HCT116 (cell line): Measurements from ENCODE around the gene TAF10. TPM values are rescaled to one million over a fixed set of nuclear protein-coding genes. Genes with fewer than 3 reads are reported as not detected.

Experiments
- ATAC-seq: fragments of 200-7000 bp; cut with Tn5 transposase; 2 replicates; pipeline ENCODE4 v1.9.1; 2020; ENCODE audit warnings: mild to moderate bottlenecking, moderate library complexity
- BruUV-seq: library from RNA; stranded (reverse); fragments of 400-500 nt; replicated peaks from 2 replicates; lab custom pipeline; 2021; lab: Mats Ljungman, UMichigan
- CTCF ChIA-PET: fragments of 300-600 bp; sonication (Branson Sonifier 250); formaldehyde crosslinking; loops from one replicate; lab custom pipeline; 2021; ENCODE audit warnings: antibody characterized with exemption; lab: Charles Lee
- POLR2A ChIA-PET: fragments of 300-600, 350-600 bp; sonication (Branson Sonifier 250); formaldehyde crosslinking; loops from one replicate; lab custom pipeline; 2021; ENCODE audit warnings: antibody characterized with exemption; lab: Charles Lee
- RAD21 ChIA-PET, 2 experiments: fragments of 300-600 bp; sonication (Branson Sonifier 250); formaldehyde crosslinking; loops; one replicate each; lab custom pipeline; 2023; ENCODE audit warnings: low total read pairs in 2 of 2; ENCODE audit not compliant: uncharacterized antibody in 2 of 2, unreplicated experiment in 2 of 2, low non-redundant PET in 1 of 2; lab: Charles Lee
- DNase-seq: peaks from one replicate; pipeline ENCODE4 v3.0.0-alpha.2; 2010; ENCODE audit warnings: low read depth, low spot score
- H2AFZ ChIP-seq: fragments of 200-600 bp; shearing (Covaris generic), sonication (generic); 2 replicates; pipeline ENCODE4 v1.6.1; 2017; ENCODE audit warnings: low read depth, mixed run types, mixed read lengths, antibody characterized with exemption, low read length; ENCODE audit not compliant: poor library complexity, severe bottlenecking
- H3K27ac ChIP-seq: 2 replicates; pipeline ENCODE4 v1.5.1; 2012; ENCODE audit warnings: low read depth, low read length
- H3K27me3 ChIP-seq: fragments of 200-600 bp; sonication (generic); 2 replicates; pipeline ENCODE4 v1.6.1; 2016; ENCODE audit warnings: mixed run types, low read length, mixed read lengths; ENCODE audit not compliant: insufficient read depth
- H3K36me3 ChIP-seq, 2 experiments: fragments of 200-500 bp in 1 of 2; fragments of 200-600 bp in 1 of 2; sonication (Bioruptor generic) in 1 of 2; sonication (generic) in 1 of 2; 2 replicates each; pipeline versions ENCODE4 v1.5.1 to v1.6.1; 2014 to 2016; ENCODE audit warnings: low read length in 2 of 2, inconsistent platforms in 1 of 2, mixed read lengths in 1 of 2, mixed run types in 1 of 2; ENCODE audit not compliant: insufficient read depth in 2 of 2, control insufficient read depth in 1 of 2
- H3K4me1 ChIP-seq, 2 experiments: fragments of 200-600 bp in 1 of 2; sonication (generic) in 1 of 2; 2 replicates each; pipeline versions ENCODE4 v1.5.1 to v1.6.1; 2012 to 2017; ENCODE audit warnings: low read length in 2 of 2, inconsistent platforms in 1 of 2, mild to moderate bottlenecking in 1 of 2, mixed read lengths in 1 of 2, mixed run types in 1 of 2, moderate library complexity in 1 of 2; ENCODE audit not compliant: insufficient read depth in 2 of 2, control insufficient read depth in 1 of 2
- H3K4me2 ChIP-seq: fragments of 200-600 bp; sonication (generic); 2 replicates; pipeline ENCODE4 v1.6.1; 2017; ENCODE audit warnings: mixed run types, low read length, mixed read lengths
- H3K4me3 ChIP-seq, 2 experiments: fragments of 200-600 bp in 1 of 2; sonication (generic) in 1 of 2; replicated peaks in 1 of 2; 2 replicates each; pipeline ENCODE4 v1.5.1; 2011 to 2016; ENCODE audit warnings: low read length in 2 of 2, control low read depth in 1 of 2, low read depth in 1 of 2, mild to moderate bottlenecking in 1 of 2, mixed read lengths in 1 of 2, mixed run types in 1 of 2
- H3K79me2 ChIP-seq: fragments of 200-600 bp; sonication (generic); 2 replicates; pipeline ENCODE4 v1.6.1; 2017; ENCODE audit warnings: mild to moderate bottlenecking, mixed run types, low read length, moderate library complexity, mixed read lengths; ENCODE audit not compliant: insufficient read depth
- H3K9ac ChIP-seq: fragments of 200-600 bp; sonication (generic); 2 replicates; pipeline ENCODE4 v1.6.1; 2016; ENCODE audit warnings: low read length, mixed read lengths
- H3K9me2 ChIP-seq: fragments of 200-600 bp; sonication (generic), shearing (Covaris generic); 2 replicates; pipeline ENCODE4 v1.6.1; 2017; ENCODE audit warnings: mixed run types, mild to moderate bottlenecking, moderate library complexity; ENCODE audit not compliant: insufficient read depth
- H3K9me3 ChIP-seq, 2 experiments: fragments of 200-500 bp in 1 of 2; fragments of 200-600 bp in 1 of 2; sonication (Bioruptor generic) in 1 of 2; sonication (generic) in 1 of 2; 2 replicates each; pipeline ENCODE4 v1.6.1; 2014 to 2017; ENCODE audit warnings: low read length in 2 of 2, mixed read lengths in 2 of 2, inconsistent platforms in 1 of 2, low read depth in 1 of 2, mild to moderate bottlenecking in 1 of 2, mixed run types in 1 of 2, moderate library complexity in 1 of 2; ENCODE audit not compliant: control insufficient read depth in 1 of 2, insufficient read depth in 1 of 2
- H4K20me1 ChIP-seq: fragments of 200-600 bp; sonication (generic), shearing (Covaris generic); 2 replicates; pipeline ENCODE4 v1.6.1; 2017; ENCODE audit warnings: mixed run types, mild to moderate bottlenecking, moderate library complexity; ENCODE audit not compliant: insufficient read depth
- CBX3 ChIP-seq: IDR thresholded peaks from 2 replicates; pipeline ENCODE4 v1.6.1; 2012; ENCODE audit warnings: low read depth
- CEBPB ChIP-seq: IDR thresholded peaks from 2 replicates; pipeline ENCODE4 v1.6.1; 2012; ENCODE audit warnings: low read depth
- EGR1 ChIP-seq: IDR thresholded peaks from 2 replicates; pipeline ENCODE4 v1.6.1; 2012; ENCODE audit warnings: low read depth
- ELF1 ChIP-seq: IDR thresholded peaks from 2 replicates; pipeline ENCODE4 v1.6.1; 2012; ENCODE audit warnings: low read depth, borderline replicate concordance
- EZH2 ChIP-seq: fragments of 200-600 bp; sonication (generic); IDR thresholded peaks from 2 replicates; pipeline ENCODE4 v1.6.1; 2017; ENCODE audit warnings: antibody characterized with exemption, mixed run types
- EZH2phosphoT487 ChIP-seq: fragments of 200-600 bp; IDR thresholded peaks from 2 replicates; pipeline ENCODE4 v1.6.1; 2018; ENCODE audit warnings: antibody characterized with exemption, borderline replicate concordance
- FOSL1 ChIP-seq: IDR thresholded peaks from 2 replicates; pipeline ENCODE4 v1.6.1; 2012; ENCODE audit warnings: low read depth
- MAX ChIP-seq: IDR thresholded peaks from 2 replicates; pipeline ENCODE4 v1.6.1; 2012
- POLR2A ChIP-seq: IDR thresholded peaks from 2 replicates; pipeline ENCODE4 v1.7.0; 2011; ENCODE audit warnings: borderline replicate concordance; ENCODE audit not compliant: insufficient read depth, insufficient read length; ENCODE audit errors: extremely low read depth
- POLR2AphosphoS5 ChIP-seq: IDR thresholded peaks from 2 replicates; pipeline ENCODE4 v1.6.1; 2011; ENCODE audit warnings: mild to moderate bottlenecking, low read depth, low read length, moderate library complexity
- RAD21 ChIP-seq: IDR thresholded peaks from 2 replicates; pipeline ENCODE4 v1.6.1; 2012; ENCODE audit warnings: low read depth, mild to moderate bottlenecking
- SIN3A ChIP-seq: IDR thresholded peaks from 2 replicates; pipeline ENCODE4 v1.6.1; 2012; ENCODE audit warnings: low read depth
- SP1 ChIP-seq: IDR thresholded peaks from 2 replicates; pipeline ENCODE4 v1.6.1; 2012; ENCODE audit warnings: low read depth
- TCF7L2 ChIP-seq: IDR thresholded peaks from 2 replicates; pipeline ENCODE4 v1.7.0; 2011; ENCODE audit warnings: borderline replicate concordance, inconsistent platforms; ENCODE audit not compliant: insufficient read depth, insufficient read length; ENCODE audit errors: extremely low read depth
- YY1 ChIP-seq: IDR thresholded peaks from 2 replicates; pipeline ENCODE4 v1.6.1; 2011; ENCODE audit warnings: low read length, low read depth, moderate library complexity, mild to moderate bottlenecking; ENCODE audit not compliant: insufficient replicate concordance; ENCODE audit errors: extremely low read depth
- ZBTB33 ChIP-seq: IDR thresholded peaks from 2 replicates; pipeline ENCODE4 v1.6.1; 2011; ENCODE audit warnings: mild to moderate bottlenecking, low read length, moderate library complexity; ENCODE audit not compliant: insufficient replicate concordance; ENCODE audit errors: extremely low read depth
- ZFX ChIP-seq: fragments of 450-650 bp; IDR thresholded peaks from 2 replicates; pipeline ENCODE4 v1.6.1; 2017
- ZNF274 ChIP-seq: fragments of 200-500 bp; sonication (Bioruptor generic); IDR thresholded peaks from 2 replicates; pipeline ENCODE4 v1.6.1; 2014; ENCODE audit warnings: mild to moderate bottlenecking, low read depth, low read length, inconsistent platforms
- intact Hi-C: fragments of 100-400 bp; cut with micrococcal nuclease; formaldehyde crosslinking; loops from 2 replicates; pipeline ENCODE4 v1.10.0; 2022
- total RNA-seq: library from RNA; stranded (reverse); gene quantifications from one replicate; pipeline ENCODE4 v1.2.1, GENCODE V29; 2021; ENCODE audit not compliant: unreplicated experiment
- TF ChIP-seq, protein P1 (sequence below), 3 experiments: fragments of 200-600 bp in 1 of 3; sonication (generic) in 1 of 3; IDR thresholded peaks in 2 of 3; conservative IDR thresholded peaks in 1 of 3; 2 replicates each; pipeline ENCODE4 v1.5.1; 2012 to 2017; ENCODE audit warnings: low read depth in 2 of 3, low read length in 2 of 3, antibody characterized with exemption in 1 of 3, borderline replicate concordance in 1 of 3, control low read depth in 1 of 3, mild to moderate bottlenecking in 1 of 3, mixed read lengths in 1 of 3, mixed run types in 1 of 3, moderate library complexity in 1 of 3; ENCODE audit not compliant: insufficient read depth in 1 of 3
- TF ChIP-seq, protein P2 (sequence below): IDR thresholded peaks from 2 replicates; pipeline ENCODE4 v1.6.1; 2012

The TAF10 gene
- total RNA-seq, 1 experiment from 2014 or later = 151 TPM

- no peak overlapping the region for H3K27ac ChIP-seq
- no peak overlapping the region for H3K9ac ChIP-seq
- peaks cover 4 to 13% of the 10 kb centered on the region in 2 experiments; a peak in 1 of 4 replicates for H3K9me3 ChIP-seq
- no peak overlapping the region for H2AFZ ChIP-seq
- DNase-seq (no peak), ATAC-seq (no peak)
- no peaks in the 10 kb centered on the region for H3K27me3 ChIP-seq
- POLR2A ChIA-PET = no interaction called here
- H3K4me1 ChIP-seq = no peaks in the 10 kb centered on the region
- BruUV-seq = no TSS peak
- H3K4me3 ChIP-seq = no peak overlapping the region
- no peak overlapping the region for H3K4me2 ChIP-seq
- RAD21 ChIA-PET = no interaction called here
- no peaks in the 10 kb centered on the region for H3K9me2 ChIP-seq
- 0 out of 2 replicates have a peak, but pooled peaks cover 5% of the 10 kb centered on the region for H3K79me2 ChIP-seq
- intact Hi-C loops = no loop called here
- H3K36me3 ChIP-seq = peaks cover 0 to 5% of the 10 kb centered on the region in 2 experiments; a peak in 2 of 4 replicates
- TF ChIP-seq TCF7L2 (no peak), MAX (no peak), EZH2 (no peak), EGR1 (no peak), FOSL1 (no peak), POLR2AphosphoS5 (no peak), SP1 (no peak), ELF1 (no peak), ZNF274 (no peak), YY1 (no peak), POLR2A (no peak), EZH2phosphoT487 (no peak), CEBPB (no peak), CBX3 (no peak), SIN3A (no peak), RAD21 (no peak), ZFX (no peak), ZBTB33 (no peak)
- TF ChIP-seq, protein P1, sequence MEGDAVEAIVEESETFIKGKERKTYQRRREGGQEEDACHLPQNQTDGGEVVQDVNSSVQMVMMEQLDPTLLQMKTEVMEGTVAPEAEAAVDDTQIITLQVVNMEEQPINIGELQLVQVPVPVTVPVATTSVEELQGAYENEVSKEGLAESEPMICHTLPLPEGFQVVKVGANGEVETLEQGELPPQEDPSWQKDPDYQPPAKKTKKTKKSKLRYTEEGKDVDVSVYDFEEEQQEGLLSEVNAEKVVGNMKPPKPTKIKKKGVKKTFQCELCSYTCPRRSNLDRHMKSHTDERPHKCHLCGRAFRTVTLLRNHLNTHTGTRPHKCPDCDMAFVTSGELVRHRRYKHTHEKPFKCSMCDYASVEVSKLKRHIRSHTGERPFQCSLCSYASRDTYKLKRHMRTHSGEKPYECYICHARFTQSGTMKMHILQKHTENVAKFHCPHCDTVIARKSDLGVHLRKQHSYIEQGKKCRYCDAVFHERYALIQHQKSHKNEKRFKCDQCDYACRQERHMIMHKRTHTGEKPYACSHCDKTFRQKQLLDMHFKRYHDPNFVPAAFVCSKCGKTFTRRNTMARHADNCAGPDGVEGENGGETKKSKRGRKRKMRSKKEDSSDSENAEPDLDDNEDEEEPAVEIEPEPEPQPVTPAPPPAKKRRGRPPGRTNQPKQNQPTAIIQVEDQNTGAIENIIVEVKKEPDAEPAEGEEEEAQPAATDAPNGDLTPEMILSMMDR (IDR thresholded peaks at IDR 0.05 in 2 of 3, conservative IDR thresholded peaks at IDR 0.05 in 1 of 3; ENCODE audit: borderline replicate concordance in 1 of 3, insufficient read depth in 1 of 3, low read depth in 2 of 3, low read length in 2 of 3) = no peak
- TF ChIP-seq, protein P2, sequence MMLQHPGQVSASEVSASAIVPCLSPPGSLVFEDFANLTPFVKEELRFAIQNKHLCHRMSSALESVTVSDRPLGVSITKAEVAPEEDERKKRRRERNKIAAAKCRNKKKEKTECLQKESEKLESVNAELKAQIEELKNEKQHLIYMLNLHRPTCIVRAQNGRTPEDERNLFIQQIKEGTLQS = no peak
- CTCF ChIA-PET = no interaction called here
- no peaks in the 10 kb centered on the region for H4K20me1 ChIP-seq
Observed at GRCh38 chr11:6587360-6587953, 24.6 kb downstream of the TAF10 start.
